IPS DF 19.7 (cell line): Measurements from ENCODE around the gene LEMD2.

Experiments
- DNase-seq: peaks from one replicate; pipeline ENCODE4 v3.0.0-alpha.2; 2013; ENCODE audit warnings: low read depth, low spot score

Gene LEMD2

GRCh38 chr6:33740204-33740608, 48.7 kb downstream of the LEMD2 start:
- no peak for DNase-seq

GRCh38 chr6:33739571-33739970, 49.4 kb downstream of the LEMD2 start:
- DNase-seq = no peak

- DNase-seq = no peak
Measured at GRCh38 chr6:33738879-33739278, 50.1 kb downstream of the LEMD2 start.

- DNase-seq = no peak
Measured at GRCh38 chr6:33738153-33738552, 50.8 kb downstream of the LEMD2 start.

- no peak for DNase-seq
Measured at GRCh38 chr6:33737267-33738026, 51.5 kb downstream of the LEMD2 start.

- DNase-seq = no peak
Measured at GRCh38 chr6:33735216-33735615, 53.7 kb downstream of the LEMD2 start.

- no peak for DNase-seq
Measured at GRCh38 chr6:33733709-33734007, 55.3 kb downstream of the LEMD2 start.

- no peak for DNase-seq
Measured at GRCh38 chr6:33732817-33733708, 55.9 kb downstream of the LEMD2 start.

GRCh38 chr6:33732385-33732784, 56.5 kb downstream of the LEMD2 start:
- no peak for DNase-seq

GRCh38 chr6:33731751-33732282, 57.1 kb downstream of the LEMD2 start:
- no peak for DNase-seq

- DNase-seq = no peak
Measured at GRCh38 chr6:33731035-33731434, 57.9 kb downstream of the LEMD2 start.

GRCh38 chr6:33730611-33731010, 58.3 kb downstream of the LEMD2 start:
- no peak for DNase-seq

- no peak for DNase-seq
Measured at GRCh38 chr6:33729059-33729458, 59.9 kb downstream of the LEMD2 start.

- no peak for DNase-seq
Measured at GRCh38 chr6:33728438-33728837, 60.5 kb downstream of the LEMD2 start.

- DNase-seq = no peak
Measured at GRCh38 chr6:33727932-33728331, 61.0 kb downstream of the LEMD2 start.

- no peak for DNase-seq
Measured at GRCh38 chr6:33727126-33727525, 61.8 kb downstream of the LEMD2 start.

GRCh38 chr6:33726696-33727095, 62.2 kb downstream of the LEMD2 start:
- no peak for DNase-seq

- no peak for DNase-seq
Measured at GRCh38 chr6:33725891-33726673, 62.8 kb downstream of the LEMD2 start.

GRCh38 chr6:33725222-33725621, 63.7 kb downstream of the LEMD2 start:
- DNase-seq = no peak

- DNase-seq = no peak
Measured at GRCh38 chr6:33724102-33725023, 64.6 kb downstream of the LEMD2 start.
